Fibroblast of skin of abdomen (primary cell): ENCODE data around the gene EEF1AKMT4.
"Not testable (repeated sequence)": the region's sequence is repeated elsewhere in the genome, so short reads cannot be mapped to it uniquely, and the experiment has no call there.

ENCODE experiments used
- DNase-seq: peaks from one replicate; pipeline ENCODE4 v3.0.0-alpha.2; 2013

Gene EEF1AKMT4

GRCh38 chr3:184261270-184261853 lies 11.9 kb downstream of the EEF1AKMT4 start, which contains the start of gene CAMK2N2:
CAMK2N2 (minus strand) TSS chr3:184261553; CDS start chr3:184261285, 268 bp downstream.
- DNase-seq, result peak; percentile 35

- no peak for DNase-seq
Observed at GRCh38 chr3:184261854-184262763, 12.6 kb downstream of the EEF1AKMT4 start.

- no peak for DNase-seq
Observed at GRCh38 chr3:184262764-184263179, 13.3 kb downstream of the EEF1AKMT4 start.

GRCh38 chr3:184267249-184267648 lies 17.8 kb downstream of the EEF1AKMT4 start:
- not testable (repeated sequence) for DNase-seq

GRCh38 chr3:184272269-184272668 lies 22.8 kb downstream of the EEF1AKMT4 start:
- no peak for DNase-seq

GRCh38 chr3:184275381-184275701 lies 25.9 kb downstream of the EEF1AKMT4 start:
- DNase-seq, result no peak

- no peak for DNase-seq
Observed at GRCh38 chr3:184275961-184276910, 26.8 kb downstream of the EEF1AKMT4 start, which contains the start of gene ECE2. ECE2 (plus strand) TSS chr3:184276022; CDS start chr3:184276154, 132 bp downstream.

GRCh38 chr3:184277366-184277765 lies 27.9 kb downstream of the EEF1AKMT4 start:
- DNase-seq, result no peak

- DNase-seq, result no peak
Observed at GRCh38 chr3:184282941-184283340, 33.5 kb downstream of the EEF1AKMT4 start.

- DNase-seq, result no peak
Observed at GRCh38 chr3:184283681-184284080, 34.2 kb downstream of the EEF1AKMT4 start.

- peak; percentile 60 for DNase-seq
Observed at GRCh38 chr3:184284696-184285095, 35.2 kb downstream of the EEF1AKMT4 start.

- peak; percentile 35 for DNase-seq
Observed at GRCh38 chr3:184289426-184289938, 40.0 kb downstream of the EEF1AKMT4 start.

- DNase-seq, result no peak
Observed at GRCh38 chr3:184290331-184290730, 40.9 kb downstream of the EEF1AKMT4 start.

GRCh38 chr3:184291044-184291737 lies 41.7 kb downstream of the EEF1AKMT4 start:
- no peak for DNase-seq

GRCh38 chr3:184291738-184292445 lies 42.4 kb downstream of the EEF1AKMT4 start:
- no peak for DNase-seq

- DNase-seq, result no peak
Observed at GRCh38 chr3:184295771-184296170, 46.3 kb downstream of the EEF1AKMT4 start.

GRCh38 chr3:184296616-184297015 lies 47.1 kb downstream of the EEF1AKMT4 start:
- DNase-seq, result no peak

- peak; percentile 97 for DNase-seq
Observed at GRCh38 chr3:184298759-184299487, 49.5 kb downstream of the EEF1AKMT4 start, which contains the start of gene PSMD2. PSMD2 (plus strand) TSS chr3:184299241; CDS start chr3:184299267, 26 bp downstream.

- peak; percentile 26 for DNase-seq
Observed at GRCh38 chr3:184299488-184300377, 50.3 kb downstream of the EEF1AKMT4 start.
